Stimulated activated CD4-positive, alpha-beta T cell treated with anti-CD3 and anti-CD28 coated beads, Interleukin-4, amount 100 ng/mL, for 1 hour (primary cell): ENCODE results near the gene RNASET2.

Experiments
- DNase-seq: peaks from one replicate; pipeline ENCODE4 v3.0.0-alpha.2; 2020

Gene RNASET2

GRCh38 chr6:166944666-166945256 is 11.6 kb downstream of the RNASET2 start:
- DNase-seq, result no peak

GRCh38 chr6:166942393-166943168 is 13.8 kb downstream of the RNASET2 start:
- peak; percentile 58 for DNase-seq

GRCh38 chr6:166940643-166941068 is 15.7 kb downstream of the RNASET2 start:
- DNase-seq, result no peak

- DNase-seq, result no peak
Measured at GRCh38 chr6:166939894-166940293, 16.5 kb downstream of the RNASET2 start.

- no peak for DNase-seq
Measured at GRCh38 chr6:166939345-166939744, 17.0 kb downstream of the RNASET2 start.

- DNase-seq, result no peak
Measured at GRCh38 chr6:166938704-166939103, 17.6 kb downstream of the RNASET2 start.

GRCh38 chr6:166938150-166938549 is 18.2 kb downstream of the RNASET2 start:
- DNase-seq, result no peak

GRCh38 chr6:166937746-166938145 is 18.6 kb downstream of the RNASET2 start:
- DNase-seq, result no peak

GRCh38 chr6:166936079-166936787 is 20.1 kb downstream of the RNASET2 start:
- no peak for DNase-seq

GRCh38 chr6:166935353-166935752 is 21.0 kb downstream of the RNASET2 start:
- no peak for DNase-seq

- DNase-seq, result no peak
Measured at GRCh38 chr6:166934174-166934573, 22.2 kb downstream of the RNASET2 start.

- no peak for DNase-seq
Measured at GRCh38 chr6:166933396-166933795, 23.0 kb downstream of the RNASET2 start.

GRCh38 chr6:166932616-166933015 is 23.7 kb downstream of the RNASET2 start:
- no peak for DNase-seq

GRCh38 chr6:166932116-166932515 is 24.2 kb downstream of the RNASET2 start:
- no peak for DNase-seq

GRCh38 chr6:166931426-166931970 is 24.9 kb downstream of the RNASET2 start:
- no peak for DNase-seq

GRCh38 chr6:166930354-166930891 is 25.9 kb downstream of the RNASET2 start:
- no peak for DNase-seq

- no peak for DNase-seq
Measured at GRCh38 chr6:166929542-166930189, 26.7 kb downstream of the RNASET2 start.

- DNase-seq, result no peak
Measured at GRCh38 chr6:166928644-166929541, 27.5 kb downstream of the RNASET2 start.

GRCh38 chr6:166927935-166928643 is 28.3 kb downstream of the RNASET2 start:
- DNase-seq, result no peak

- DNase-seq, result no peak
Measured at GRCh38 chr6:166927240-166927934, 29.0 kb downstream of the RNASET2 start.
